GM19452 (cell line): ENCODE data around the gene TMEM208.

ENCODE experiments used
- ATAC-seq: cut with Tn5 transposase; IDR thresholded peaks from one replicate; pipeline ENCODE4 v1.9.1; 2021; ENCODE audit not compliant: unreplicated experiment

The TMEM208 gene

DNA sequence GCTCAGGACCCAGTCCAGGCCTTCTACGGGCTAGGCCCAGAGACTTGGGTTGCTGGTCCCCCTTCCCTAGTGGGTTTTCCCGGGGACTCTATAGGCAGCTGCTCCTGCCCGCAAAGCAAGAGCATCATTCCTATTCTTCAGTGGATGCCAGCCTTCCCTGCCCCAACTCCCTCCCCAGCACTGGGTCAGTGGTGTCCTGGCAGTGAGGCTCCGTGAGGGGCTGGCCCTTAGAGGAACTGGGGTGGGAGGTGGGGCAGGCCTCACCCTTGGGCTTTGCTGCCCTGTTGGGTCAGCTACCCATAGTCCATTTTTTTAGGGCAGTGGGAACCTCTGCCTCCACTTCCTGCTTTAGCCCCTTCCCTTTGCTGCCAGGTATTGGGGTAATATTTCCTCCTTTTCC, 44.5 kb downstream of the TMEM208 start:
- ATAC-seq, result no peak

DNA sequence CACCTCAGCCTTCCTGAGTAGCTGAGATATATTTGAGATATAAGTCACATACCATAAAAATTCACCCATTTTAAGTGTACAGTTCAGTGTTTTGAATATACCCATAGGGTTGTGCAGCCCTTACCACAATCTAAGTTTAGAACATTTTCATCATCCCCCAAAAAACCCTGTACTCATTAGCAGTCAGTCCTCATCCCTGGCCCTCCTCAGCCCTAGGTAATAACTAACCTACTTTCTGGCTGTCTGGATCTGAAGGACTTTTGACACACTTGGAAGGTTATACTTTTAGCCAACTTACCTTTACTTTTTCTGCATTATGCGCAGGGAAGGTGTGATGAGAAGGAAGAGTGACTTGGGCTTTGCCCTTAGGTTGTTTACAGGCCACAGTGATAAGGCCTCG, 48.4 kb downstream of the TMEM208 start:
- no peak for ATAC-seq

GRCh38 chr16:67277294-67277998, 50.5 kb downstream of the TMEM208 start:
- ATAC-seq, result no peak

DNA sequence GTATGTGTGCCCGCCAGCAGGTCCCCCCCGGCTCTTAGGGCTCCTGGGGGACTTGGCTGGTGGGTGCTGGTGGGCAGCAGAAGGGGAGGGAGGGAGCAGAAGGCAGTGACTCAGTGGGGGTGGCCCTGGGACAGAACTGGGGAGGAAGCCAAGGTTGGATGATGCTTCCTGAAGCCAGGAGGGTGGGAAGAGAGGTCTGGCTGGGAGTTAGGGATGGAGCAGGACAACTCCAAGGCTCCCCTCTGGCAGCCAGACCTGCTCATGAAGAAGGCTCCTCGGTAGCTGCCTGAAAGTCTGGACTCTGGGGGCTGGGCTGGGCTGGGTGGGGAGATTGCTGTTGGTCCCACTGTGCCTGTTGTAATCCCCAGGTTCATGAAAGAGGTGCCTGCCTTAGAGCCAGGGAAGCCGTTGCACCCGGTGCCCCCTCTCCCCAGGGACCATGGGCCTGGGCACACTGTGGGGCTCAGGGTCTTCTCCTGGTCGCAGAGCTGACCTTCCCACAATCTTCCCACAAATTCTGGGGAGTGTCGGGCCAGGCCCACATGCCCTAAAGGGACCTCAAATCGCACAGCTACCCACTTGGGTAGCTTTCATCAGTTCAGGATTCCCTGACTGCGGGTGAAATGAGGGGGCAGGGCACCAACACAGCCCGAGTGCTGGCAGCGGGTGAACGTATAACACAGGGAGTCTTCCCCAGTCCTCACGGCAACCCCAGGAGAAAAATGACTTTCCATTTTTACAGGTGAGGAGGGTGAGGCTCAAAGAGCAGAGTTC, 51.3 kb downstream of the TMEM208 start:
- ATAC-seq, result no peak
